IMR-90 (cell line): ENCODE measurements around the gene BDNF. TPM values are rescaled to one million over a fixed set of nuclear protein-coding genes. Genes with fewer than 3 reads are reported as not detected.

Experiments
- ATAC-seq: fragments of 200-7000 bp; cut with Tn5 transposase; 2 replicates; pipeline ENCODE4 v1.9.1; 2020; ENCODE audit warnings: low read depth, mild to moderate bottlenecking, moderate library complexity
- BruUV-seq: library from RNA; stranded (reverse); fragments of 400-500 nt; replicated peaks from 2 replicates; lab custom pipeline; 2021; lab: Mats Ljungman, UMichigan
- CTCF ChIA-PET: fragments of 300-600 bp; formaldehyde crosslinking; extraction: SDS; loops from one replicate; lab custom pipeline; 2021; ENCODE audit warnings: antibody characterized with exemption; lab: Yijun Ruan, JAX
- POLR2A ChIA-PET: fragments of 300-600 bp; sonication (Branson Sonifier 250); formaldehyde crosslinking; loops from one replicate; lab custom pipeline; 2022; ENCODE audit warnings: antibody characterized with exemption; ENCODE audit not compliant: unreplicated experiment; lab: Charles Lee
- DNase-seq: peaks from one replicate; pipeline ENCODE4 v3.0.0; 2013
- H2AFZ ChIP-seq: replicated peaks from 2 replicates; pipeline ENCODE3; 2013; ENCODE audit warnings: low read length, mild to moderate bottlenecking; ENCODE audit not compliant: poor library complexity
- H2AK5ac ChIP-seq: 2 replicates; pipeline ENCODE4 v1.6.1; 2013; ENCODE audit warnings: low read depth, low read length, inconsistent platforms
- H2AK9ac ChIP-seq: replicated peaks from 2 replicates; pipeline ENCODE3; 2013; ENCODE audit warnings: mild to moderate bottlenecking, low read depth, low read length, moderate library complexity; ENCODE audit not compliant: poor library complexity
- H2BK120ac ChIP-seq: 2 replicates; pipeline ENCODE4 v1.6.1; 2013; ENCODE audit warnings: low read depth, low read length, inconsistent platforms
- H2BK15ac ChIP-seq: 3 replicates; pipeline ENCODE4 v1.6.1; 2013; ENCODE audit warnings: low read depth, low read length, inconsistent platforms
- H2BK20ac ChIP-seq: 2 replicates; pipeline ENCODE4 v1.6.1; 2013; ENCODE audit warnings: low read depth, mild to moderate bottlenecking, inconsistent platforms, low read length, moderate library complexity
- H2BK5ac ChIP-seq: 2 replicates; pipeline ENCODE4 v1.6.1; 2013; ENCODE audit warnings: mild to moderate bottlenecking, low read depth, low read length, inconsistent platforms; ENCODE audit not compliant: poor library complexity, severe bottlenecking
- H3K14ac ChIP-seq: replicated peaks from 2 replicates; pipeline ENCODE4 v1.6.1; 2013; ENCODE audit warnings: low read depth, low read length, inconsistent platforms
- H3K18ac ChIP-seq: 2 replicates; pipeline ENCODE4 v1.6.1; 2013; ENCODE audit warnings: low read depth, low read length, control low read depth
- H3K23ac ChIP-seq: 2 replicates; pipeline ENCODE4 v1.6.1; 2013; ENCODE audit warnings: low read depth, low read length, inconsistent platforms
- H3K27ac ChIP-seq: 2 replicates; pipeline ENCODE4 v1.5.1; 2013; ENCODE audit warnings: mild to moderate bottlenecking, control low read depth, low read length; ENCODE audit not compliant: insufficient read depth
- H3K27me3 ChIP-seq: 2 replicates; pipeline ENCODE4 v1.6.1; 2013; ENCODE audit warnings: low read length; ENCODE audit not compliant: control insufficient read depth, insufficient read depth
- H3K36me3 ChIP-seq: 2 replicates; pipeline ENCODE4 v1.6.1; 2013; ENCODE audit warnings: low read length, mixed read lengths; ENCODE audit not compliant: control insufficient read depth, insufficient read depth
- H3K4ac ChIP-seq: 2 replicates; pipeline ENCODE4 v1.6.1; 2013; ENCODE audit warnings: low read depth, low read length, inconsistent platforms
- H3K4me1 ChIP-seq: 2 replicates; pipeline ENCODE4 v1.6.1; 2013; ENCODE audit warnings: low read length, mixed read lengths; ENCODE audit not compliant: control insufficient read depth, insufficient read depth
- H3K4me2 ChIP-seq: 2 replicates; pipeline ENCODE4 v1.6.1; 2013; ENCODE audit warnings: low read depth, mild to moderate bottlenecking, control low read depth, low read length, moderate library complexity
- H3K4me3 ChIP-seq: 2 replicates; pipeline ENCODE4 v1.5.1; 2013; ENCODE audit warnings: low read depth, mild to moderate bottlenecking, control low read depth, low read length, moderate library complexity; ENCODE audit not compliant: insufficient read depth
- H3K56ac ChIP-seq: 2 replicates; pipeline ENCODE4 v1.6.1; 2013; ENCODE audit warnings: low read length, inconsistent platforms; ENCODE audit not compliant: insufficient read depth; ENCODE audit errors: extremely low read depth
- H3K79me1 ChIP-seq, 2 experiments: 2 replicates each; pipeline ENCODE4 v1.6.1; 2013; ENCODE audit warnings: low read length in 2 of 2, inconsistent platforms in 1 of 2, low read depth in 1 of 2
- H3K9ac ChIP-seq: 2 replicates; pipeline ENCODE4 v1.6.1; 2013; ENCODE audit warnings: low read depth, low read length, control low read depth
- H3K9me1 ChIP-seq: 2 replicates; pipeline ENCODE4 v1.6.1; 2013; ENCODE audit warnings: low read length, inconsistent platforms; ENCODE audit not compliant: insufficient read depth
- H3K9me3 ChIP-seq: 2 replicates; pipeline ENCODE4 v1.6.1; 2013; ENCODE audit warnings: low read length; ENCODE audit not compliant: control insufficient read depth, insufficient read depth
- H4K20me1 ChIP-seq: 2 replicates; pipeline ENCODE4 v1.6.1; 2013; ENCODE audit warnings: low read length, inconsistent platforms; ENCODE audit not compliant: insufficient read depth
- H4K5ac ChIP-seq: 2 replicates; pipeline ENCODE4 v1.6.1; 2013; ENCODE audit warnings: mild to moderate bottlenecking, low read depth, low read length, control low read depth
- H4K8ac ChIP-seq, 2 experiments: 2 replicates each; pipeline ENCODE4 v1.6.1; 2013; ENCODE audit warnings: low read depth in 2 of 2, low read length in 2 of 2, control low read depth in 1 of 2, inconsistent platforms in 1 of 2
- H4K91ac ChIP-seq: 2 replicates; pipeline ENCODE4 v1.6.1; 2013; ENCODE audit warnings: low read depth, low read length, inconsistent platforms; ENCODE audit not compliant: insufficient read depth
- CEBPB ChIP-seq: IDR thresholded peaks from 2 replicates; pipeline ENCODE4 v1.6.1; 2012; ENCODE audit warnings: low read depth, low read length, improper control_type of control experiment
- CHD1 ChIP-seq: IDR thresholded peaks from 2 replicates; pipeline ENCODE4 v1.6.1; 2012; ENCODE audit warnings: low read depth, low read length, improper control_type of control experiment
- CTCF ChIP-seq: conservative IDR thresholded peaks from 2 replicates; pipeline ENCODE4 v1.5.1; 2012; ENCODE audit warnings: mild to moderate bottlenecking, low read depth, low read length, improper control_type of control experiment
- MAZ ChIP-seq: IDR thresholded peaks from 2 replicates; pipeline ENCODE4 v1.6.1; 2012; ENCODE audit warnings: low read depth, mild to moderate bottlenecking, low read length, improper control_type of control experiment, moderate library complexity, borderline replicate concordance
- NFE2L2 ChIP-seq: fragments of 150-350 bp; IDR thresholded peaks from 2 replicates; pipeline ENCODE4 v1.6.1; 2016; ENCODE audit warnings: low read depth, mild to moderate bottlenecking, low read length
- POLR2A ChIP-seq: IDR thresholded peaks from 2 replicates; pipeline ENCODE4 v1.6.1; 2012; ENCODE audit warnings: mild to moderate bottlenecking, low read depth, low read length
- RAD21 ChIP-seq: IDR thresholded peaks from 2 replicates; pipeline ENCODE4 v1.6.1; 2012; ENCODE audit warnings: low read length, improper control_type of control experiment
- RCOR1 ChIP-seq: IDR thresholded peaks from 2 replicates; pipeline ENCODE4 v1.6.1; 2012; ENCODE audit warnings: mild to moderate bottlenecking, low read length, improper control_type of control experiment; ENCODE audit not compliant: insufficient replicate concordance
- RFX5 ChIP-seq: IDR thresholded peaks from 2 replicates; pipeline ENCODE4 v1.8.0; 2012; ENCODE audit warnings: low read depth, mild to moderate bottlenecking, low read length, moderate library complexity
- SMC3 ChIP-seq: fragments of 150-350 bp; IDR thresholded peaks from 2 replicates; pipeline ENCODE4 v1.6.1; 2016; ENCODE audit warnings: low read depth, mild to moderate bottlenecking, antibody characterized with exemption, low read length, moderate library complexity
- WGBS, 2 experiments: methylation state at CpG; one replicate each; pipeline versions ENCODE4 v1.1.5 to v1.1.7; 2013; ENCODE audit warnings: missing lambda C conversion rate in 2 of 2; ENCODE audit not compliant: insufficient read length in 1 of 2; ENCODE audit errors: extremely low coverage in 2 of 2; 5-methylcytosine and 5-hydroxymethylcytosine counted together
- dilution Hi-C: fragments of 300-500 bp; cut with HindIII; formaldehyde crosslinking; loops from one replicate; pipeline ENCODE4 v1.14.3; 2018; ENCODE audit warnings: low sequenced_read_pairs; ENCODE audit not compliant: unreplicated experiment
- in situ Hi-C: fragments of 300-500 bp; cut with MboI; formaldehyde crosslinking; loops from 3 replicates; pipeline ENCODE4 v1.14.3; 2019; ENCODE audit warnings: low sequenced_read_pairs, inconsistent platforms, mixed read lengths
- intact Hi-C: fragments of 100-400 bp; cut with micrococcal nuclease; formaldehyde crosslinking; loops from 2 replicates; pipeline ENCODE4 v1.10.0; 2022
- polyA plus RNA-seq, 3 experiments: library from polyadenylated mRNA; depleted of rRNA; stranded (reverse); fragments of >200 nt; gene quantifications; 2 replicates each; pipeline ENCODE4 v1.2.3, GENCODE V29; 2012; ENCODE audit warnings: low replicate concordance in 1 of 3
- total RNA-seq: library from RNA; depleted of rRNA; stranded (reverse); fragments of >200 nt; gene quantifications from 2 replicates; pipeline ENCODE4 v1.2.3, GENCODE V29; 2012

BDNF gene
- total and polyA plus RNA-seq, 2 of the 4 experiments (the other 2 are of a cell fraction) = 94.8 to 152 TPM

- no peak overlapping the region for H3K18ac ChIP-seq
- WGBS, 2 experiments = no CpG with 5 or more reads among the region's 1 CpG
- no peak overlapping the region for H2BK20ac ChIP-seq
- no peaks in the 10 kb centered on the region for H3K9me3 ChIP-seq
- H3K36me3 ChIP-seq = no peaks in the 10 kb centered on the region
- BruUV-seq = no TSS peak
- no peak overlapping the region for H2BK15ac ChIP-seq
- dilution Hi-C loops = no loop called here
- no peak overlapping the region for H3K4me3 ChIP-seq
- H2AK9ac ChIP-seq = no peak overlapping the region
- ChIA-PET CTCF (no interaction called here), POLR2A (no interaction called here)
- no peak overlapping the region for H2BK120ac ChIP-seq
- H3K14ac ChIP-seq = no peak overlapping the region
- no peak overlapping the region for H2BK5ac ChIP-seq
- H3K23ac ChIP-seq = no peak overlapping the region
- H3K27ac ChIP-seq = no peak overlapping the region
- ATAC-seq = no peak
- no peaks in the 10 kb centered on the region for H3K4me1 ChIP-seq
- intact Hi-C loops = no loop called here
- H3K9ac ChIP-seq = no peak overlapping the region
- H4K91ac ChIP-seq = no peak overlapping the region
- H2AK5ac ChIP-seq = no peak overlapping the region
- no peaks in the 10 kb centered on the region for H3K9me1 ChIP-seq
- H4K5ac ChIP-seq = no peak overlapping the region
- H4K20me1 ChIP-seq = no peaks in the 10 kb centered on the region; the same call in 1 of the 2 replicates
- H3K56ac ChIP-seq = no peak overlapping the region
- TF ChIP-seq RAD21 (no peak), CEBPB (no peak), CHD1 (no peak), SMC3 (no peak), RCOR1 (no peak), POLR2A (no peak), MAZ (no peak), CTCF (no peak), RFX5 (no peak), NFE2L2 (no peak)
- H3K79me1 ChIP-seq = no peaks in the 10 kb centered on the region
- in situ Hi-C loops = no loop called here
- H3K4ac ChIP-seq = no peak overlapping the region
- H3K27me3 ChIP-seq = peaks cover 7% of the 10 kb centered on the region; the same call in 1 of the 2 replicates
- DNase-seq = no peak
- no peak overlapping the region for H2AFZ ChIP-seq
- H4K8ac ChIP-seq = no peak overlapping the region
- no peak overlapping the region for H3K4me2 ChIP-seq
Observed at GRCh38 chr11:27627979-27628378, 72.3 kb downstream of the BDNF start.
